NCI-H2107 (cell line): ENCODE data around the gene KRTAP1-5.
"Not testable (repeated sequence)": the region's sequence is repeated elsewhere in the genome, so short reads cannot be mapped to it uniquely, and the experiment has no call there.

Experiments used
- DNase-seq: peaks from one replicate; lab custom pipeline; 2025; lab: John Stamatoyannopoulos, UW

KRTAP1-5 gene

GRCh38 chr17:41048441-41048840 lies 21.4 kb upstream of the KRTAP1-5 start:
- DNase-seq = no peak

GRCh38 chr17:41046735-41047465 lies 19.9 kb upstream of the KRTAP1-5 start, which contains the start of gene KRTAP2-1:
Gene KRTAP2-1 (minus strand): TSS chr17:41047316. CDS start chr17:41047267, 49 bp downstream.
- not testable (repeated sequence) for DNase-seq

- no peak for DNase-seq
Measured at GRCh38 chr17:41042953-41043352, 15.9 kb upstream of the KRTAP1-5 start.

- DNase-seq = not testable (repeated sequence)
Measured at GRCh38 chr17:41040783-41041571, 14.0 kb upstream of the KRTAP1-5 start, which contains the start of gene KRTAP1-1. Gene KRTAP1-1 (minus strand): TSS chr17:41041450. CDS start chr17:41041397, 53 bp downstream.

- DNase-seq = no peak
Measured at GRCh38 chr17:41037853-41038350, 10.9 kb upstream of the KRTAP1-5 start.

- not testable (repeated sequence) for DNase-seq
Measured at GRCh38 chr17:41034346-41034935, 7.4 kb upstream of the KRTAP1-5 start, which contains the start of gene KRTAP1-3. Gene KRTAP1-3 (minus strand): TSS chr17:41034874. CDS start chr17:41034821, 53 bp downstream.

GRCh38 chr17:41029633-41030245 lies 2.7 kb upstream of the KRTAP1-5 start, which contains the start of gene KRTAP1-4:
Gene KRTAP1-4 (minus strand): TSS chr17:41030195. CDS start chr17:41030078, 117 bp downstream.
- no peak for DNase-seq

GRCh38 chr17:41024697-41025096 lies 2.3 kb downstream of the KRTAP1-5 start:
- DNase-seq = no peak

GRCh38 chr17:41020336-41020735 lies 6.7 kb downstream of the KRTAP1-5 start:
- no peak for DNase-seq

- DNase-seq = no peak
Measured at GRCh38 chr17:41019415-41019814, 7.6 kb downstream of the KRTAP1-5 start.

GRCh38 chr17:41018541-41018940 lies 8.5 kb downstream of the KRTAP1-5 start:
- DNase-seq = no peak

GRCh38 chr17:41016578-41017215 lies 10.3 kb downstream of the KRTAP1-5 start:
- no peak for DNase-seq

GRCh38 chr17:41015454-41015853 lies 11.6 kb downstream of the KRTAP1-5 start:
- no peak for DNase-seq

GRCh38 chr17:41013606-41014005 lies 13.4 kb downstream of the KRTAP1-5 start:
- DNase-seq = peak; percentile 81

- no peak for DNase-seq
Measured at GRCh38 chr17:41013181-41013580, 13.8 kb downstream of the KRTAP1-5 start.

- DNase-seq = no peak
Measured at GRCh38 chr17:41012326-41013120, 14.5 kb downstream of the KRTAP1-5 start.

GRCh38 chr17:41010441-41010840 lies 16.6 kb downstream of the KRTAP1-5 start:
- no peak for DNase-seq

- DNase-seq = no peak
Measured at GRCh38 chr17:41009936-41010335, 17.1 kb downstream of the KRTAP1-5 start.

- DNase-seq = no peak
Measured at GRCh38 chr17:41009301-41009760, 17.7 kb downstream of the KRTAP1-5 start.

- peak; percentile 70 for DNase-seq
Measured at GRCh38 chr17:41008811-41009210, 18.2 kb downstream of the KRTAP1-5 start, which contains the start of gene KRTAP3-1. Gene KRTAP3-1 (minus strand): TSS chr17:41009128. CDS start chr17:41009074, 54 bp downstream.
